GM23248 (cell line): ENCODE measurements around the gene ENTHD1. TPM values are rescaled to one million over a fixed set of nuclear protein-coding genes. Genes with fewer than 3 reads are reported as not detected.

Source experiments
- DNase-seq: peaks from one replicate; pipeline ENCODE4 v3.0.0-alpha.2; 2015
- H2AFZ ChIP-seq: fragments of 200-600 bp; sonication (generic); 2 replicates; pipeline ENCODE4 v1.6.1; 2016; ENCODE audit warnings: antibody characterized with exemption
- H3F3A ChIP-seq: fragments of 200-600 bp; sonication (generic); 2 replicates; pipeline ENCODE4 v1.6.1; 2016; ENCODE audit warnings: mild to moderate bottlenecking, antibody characterized with exemption, mixed run types; ENCODE audit not compliant: insufficient read depth
- H3K27ac ChIP-seq: fragments of 200-600 bp; sonication (generic); 2 replicates; pipeline ENCODE4 v1.5.1; 2016; ENCODE audit warnings: mild to moderate bottlenecking
- H3K27me3 ChIP-seq: fragments of 200-600 bp; sonication (generic); replicated peaks from 2 replicates; pipeline ENCODE4 v1.6.1; 2016; ENCODE audit warnings: mild to moderate bottlenecking; ENCODE audit not compliant: insufficient read depth
- H3K36me3 ChIP-seq: fragments of 200-600 bp; sonication (generic); 2 replicates; pipeline ENCODE4 v1.6.1; 2016; ENCODE audit warnings: low read depth, mild to moderate bottlenecking
- H3K4me1 ChIP-seq: fragments of 200-600 bp; sonication (generic); 2 replicates; pipeline ENCODE4 v1.6.1; 2016; ENCODE audit warnings: mild to moderate bottlenecking; ENCODE audit not compliant: insufficient read depth
- H3K4me2 ChIP-seq: fragments of 200-600 bp; sonication (generic); one replicate; pipeline ENCODE4 v1.6.1; 2016; ENCODE audit warnings: mild to moderate bottlenecking; ENCODE audit not compliant: unreplicated experiment
- H3K4me3 ChIP-seq: fragments of 200-600 bp; sonication (generic); 2 replicates; pipeline ENCODE4 v1.5.1; 2016; ENCODE audit warnings: mild to moderate bottlenecking
- H3K79me2 ChIP-seq: fragments of 200-600 bp; sonication (generic); 2 replicates; pipeline ENCODE4 v1.6.1; 2016; ENCODE audit warnings: mild to moderate bottlenecking; ENCODE audit not compliant: insufficient read depth
- H3K9ac ChIP-seq: fragments of 200-600 bp; sonication (generic); 2 replicates; pipeline ENCODE4 v1.6.1; 2016; ENCODE audit warnings: mild to moderate bottlenecking
- H3K9me2 ChIP-seq: fragments of 200-600 bp; sonication (generic); 2 replicates; pipeline ENCODE4 v1.6.1; 2016; ENCODE audit warnings: mixed run types, mild to moderate bottlenecking, moderate library complexity; ENCODE audit not compliant: insufficient read depth
- H3K9me3 ChIP-seq: fragments of 200-600 bp; sonication (generic); one replicate; pipeline ENCODE4 v1.6.1; 2017; ENCODE audit warnings: low read depth
- H4K20me1 ChIP-seq: fragments of 200-600 bp; sonication (generic); 2 replicates; pipeline ENCODE4 v1.6.0; 2016; ENCODE audit not compliant: insufficient read depth
- EZH2 ChIP-seq: fragments of 200-600 bp; sonication (generic); IDR thresholded peaks from 2 replicates; pipeline ENCODE4 v1.6.1; 2018; ENCODE audit warnings: antibody characterized with exemption, mild to moderate bottlenecking; ENCODE audit not compliant: insufficient read depth, poor library complexity, severe bottlenecking
- EZH2phosphoT487 ChIP-seq: fragments of 200-600 bp; sonication (generic); IDR thresholded peaks from 2 replicates; pipeline ENCODE4 v1.6.1; 2018; ENCODE audit warnings: antibody characterized with exemption, moderate library complexity, mild to moderate bottlenecking, low read depth; ENCODE audit not compliant: insufficient read depth
- WGBS, 2 experiments: methylation state at CpG; one replicate each; pipeline ENCODE4 v1.1.6; 2015 to 2017; ENCODE audit warnings: low lambda C conversion rate in 2 of 2, low coverage in 1 of 2; ENCODE audit errors: missing lambda C conversion rate in 2 of 2; 5-methylcytosine and 5-hydroxymethylcytosine counted together
- in situ Hi-C: fragments of 300-500 bp; cut with MboI; formaldehyde crosslinking; loops from 2 replicates; pipeline ENCODE4 v1.15.0; 2020
- polyA plus RNA-seq: library from polyadenylated mRNA; unstranded; fragments of >200 nt; fragmentation: Nextera tagmentation; extraction: Ambion mirVana; gene quantifications from 2 replicates; pipeline ENCODE4 v1.2.1, GENCODE V29; 2016
- total RNA-seq: library from RNA; depleted of rRNA; stranded (reverse); fragments of >200 nt; shearing (Covaris generic); gene quantifications from 2 replicates; pipeline ENCODE4 v1.2.3, GENCODE V29; 2014

Gene ENTHD1
- total and polyA plus RNA-seq, 2 experiments from 2014 or later: not detected

GRCh38 chr22:39913321-39913720 lies 19.8 kb upstream of the ENTHD1 start:
- no peak overlapping the region for H3K9ac ChIP-seq
- 62 to 63% methylated on average over 5 of the region's 5 CpGs for WGBS, 2 experiments
- no peak overlapping the region for H3K4me3 ChIP-seq
- no peaks in the 10 kb centered on the region for H3K4me1 ChIP-seq
- H4K20me1 ChIP-seq: no peaks in the 10 kb centered on the region
- in situ Hi-C loops: no loop called here
- H3K9me3 ChIP-seq: no peaks in the 10 kb centered on the region
- H3K9me2 ChIP-seq: no peaks in the 10 kb centered on the region
- no peak overlapping the region for H3K4me2 ChIP-seq
- no peak for DNase-seq
- peaks cover 36% of the 10 kb centered on the region for H3K27me3 ChIP-seq
- H3K36me3 ChIP-seq: no peaks in the 10 kb centered on the region
- H3K27ac ChIP-seq: no peak overlapping the region
- no peak overlapping the region for H2AFZ ChIP-seq
- H3K79me2 ChIP-seq: no peaks in the 10 kb centered on the region
- H3F3A ChIP-seq: no peaks in the 10 kb centered on the region
- no peak for TF ChIP-seq EZH2
- TF ChIP-seq EZH2phosphoT487: no peak

GRCh38 chr22:39910876-39911613 lies 17.5 kb upstream of the ENTHD1 start:
- Histone ChIP-seq H3K36me3 (no peaks in the 10 kb centered on the region), H3K4me2 (no peak overlapping the region), H3K27me3 (peaks cover 20% of the 10 kb centered on the region; the same call in 1 of the 2 replicates), H3F3A (no peaks in the 10 kb centered on the region), H2AFZ (no peak overlapping the region), H3K27ac (no peak overlapping the region), H3K4me1 (no peaks in the 10 kb centered on the region), H3K79me2 (no peaks in the 10 kb centered on the region), H3K9ac (no peak overlapping the region), H3K9me3 (no peaks in the 10 kb centered on the region), H3K9me2 (no peaks in the 10 kb centered on the region), H4K20me1 (no peaks in the 10 kb centered on the region), H3K4me3 (no peak overlapping the region)
- no peak for TF ChIP-seq EZH2phosphoT487
- no peak for TF ChIP-seq EZH2
- in situ Hi-C loops: no loop called here
- 62 to 68% methylated on average over 9 of the region's 9 CpGs for WGBS, 2 experiments
- DNase-seq: no peak

DNA sequence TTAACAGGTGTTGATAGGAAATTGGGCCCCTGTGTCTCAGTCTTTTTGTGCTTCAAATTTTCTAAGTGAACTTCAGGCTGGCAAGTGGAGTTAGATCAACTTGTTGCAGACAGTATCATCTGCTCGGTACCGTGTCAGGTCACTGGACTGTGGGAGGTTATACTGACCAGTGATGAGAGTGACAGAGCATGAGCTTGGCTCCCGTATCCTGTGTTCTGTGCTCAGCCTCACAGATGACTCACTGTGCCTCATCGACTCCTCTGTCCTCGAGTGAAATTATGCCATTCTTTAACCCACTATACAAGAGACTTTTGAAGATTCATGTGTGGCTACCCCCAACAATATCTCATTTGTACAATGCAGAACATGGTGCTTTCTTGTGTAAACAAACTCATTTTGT lies 15.2 kb upstream of the ENTHD1 start:
- H3K79me2 ChIP-seq: no peaks in the 10 kb centered on the region
- no peak for TF ChIP-seq EZH2
- TF ChIP-seq EZH2phosphoT487: no peak
- H3K36me3 ChIP-seq: no peaks in the 10 kb centered on the region
- no peaks in the 10 kb centered on the region for H4K20me1 ChIP-seq
- H3K4me1 ChIP-seq: no peaks in the 10 kb centered on the region
- no peak overlapping the region for H3K4me3 ChIP-seq
- in situ Hi-C loops: no loop called here
- H3K4me2 ChIP-seq: no peak overlapping the region
- H3K27me3 ChIP-seq: peaks cover 18% of the 10 kb centered on the region
- DNase-seq: peak; percentile 45
- H2AFZ ChIP-seq: no peak overlapping the region
- WGBS, 2 experiments: 26 to 29% methylated on average over 5 of the region's 5 CpGs
- H3K9me2 ChIP-seq: no peaks in the 10 kb centered on the region
- H3F3A ChIP-seq: no peaks in the 10 kb centered on the region
- H3K9ac ChIP-seq: no peak overlapping the region
- no peak overlapping the region for H3K27ac ChIP-seq
- H3K9me3 ChIP-seq: no peaks in the 10 kb centered on the region

- no peak for DNase-seq
- Histone ChIP-seq H3K9me3 (no peaks in the 10 kb centered on the region), H3K4me3 (no peak overlapping the region), H3F3A (no peaks in the 10 kb centered on the region), H3K4me2 (no peak overlapping the region), H3K36me3 (no peaks in the 10 kb centered on the region), H3K9me2 (no peaks in the 10 kb centered on the region), H3K9ac (no peak overlapping the region), H4K20me1 (no peaks in the 10 kb centered on the region), H3K79me2 (no peaks in the 10 kb centered on the region), H2AFZ (no peak overlapping the region), H3K4me1 (no peaks in the 10 kb centered on the region), H3K27me3 (peaks cover 13% of the 10 kb centered on the region), H3K27ac (no peak overlapping the region)
- TF ChIP-seq EZH2phosphoT487 (no peak), EZH2 (no peak)
- in situ Hi-C loops: no loop called here
- WGBS, 2 experiments: 60 to 67% methylated on average over 2 of the region's 2 CpGs
Observed at GRCh38 chr22:39908136-39908535, 14.6 kb upstream of the ENTHD1 start.

- 62 to 65% methylated on average over 9 of the region's 9 CpGs for WGBS, 2 experiments
- DNase-seq: no peak
- no peak for TF ChIP-seq EZH2
- TF ChIP-seq EZH2phosphoT487: no peak
- H3K9me2 ChIP-seq: no peaks in the 10 kb centered on the region
- H3K27ac ChIP-seq: no peak overlapping the region
- peaks cover 17% of the 10 kb centered on the region for H3K27me3 ChIP-seq
- no peaks in the 10 kb centered on the region for H3K79me2 ChIP-seq
- no peaks in the 10 kb centered on the region for H3K36me3 ChIP-seq
- H3K4me3 ChIP-seq: no peak overlapping the region
- H3F3A ChIP-seq: no peaks in the 10 kb centered on the region
- in situ Hi-C loops: no loop called here
- no peak overlapping the region for H2AFZ ChIP-seq
- H4K20me1 ChIP-seq: no peaks in the 10 kb centered on the region
- no peaks in the 10 kb centered on the region for H3K9me3 ChIP-seq
- H3K9ac ChIP-seq: no peak overlapping the region
- no peaks in the 10 kb centered on the region for H3K4me1 ChIP-seq
- H3K4me2 ChIP-seq: no peak overlapping the region
Observed at GRCh38 chr22:39907605-39908097, 14.1 kb upstream of the ENTHD1 start.
